GM18507 (cell line): ENCODE results near the gene CACNA2D3.

Source experiments
- DNase-seq: peaks from one replicate; pipeline ENCODE4 v3.0.0; 2011; ENCODE audit warnings: low read depth; ENCODE audit not compliant: insufficient read length; ENCODE audit errors: extremely low spot score
- FAIRE-seq: peaks from 2 replicates; lab custom pipeline; 2011; peaks lifted over from hg19 to GRCh38; lab: Jason Lieb, UNC

Gene CACNA2D3

DNA sequence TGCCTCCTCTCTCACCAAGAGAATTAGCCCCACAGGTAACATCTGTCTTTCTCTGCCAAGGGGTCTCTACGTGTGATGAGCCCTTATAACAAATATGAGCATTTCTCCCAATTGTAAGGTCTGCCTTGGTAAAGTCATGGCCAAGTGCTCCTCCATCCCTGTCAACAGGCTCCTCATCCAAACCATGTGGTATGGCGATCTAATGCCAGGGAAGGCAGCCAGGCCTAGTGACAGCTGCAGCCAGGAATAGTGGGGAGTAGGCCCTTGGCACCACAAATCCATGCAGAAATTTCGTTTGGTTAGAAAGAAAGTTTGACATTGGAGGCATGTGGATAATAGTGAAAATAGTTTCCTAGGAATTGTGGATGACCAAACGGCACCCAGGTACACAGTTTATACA, 810.3 kb downstream of the CACNA2D3 start:
- DNase-seq (no peak), FAIRE-seq (no peak)

- no peak for FAIRE-seq
- DNase-seq = no peak
Measured at GRCh38 chr3:54935869-54936268, 813.5 kb downstream of the CACNA2D3 start.

DNA sequence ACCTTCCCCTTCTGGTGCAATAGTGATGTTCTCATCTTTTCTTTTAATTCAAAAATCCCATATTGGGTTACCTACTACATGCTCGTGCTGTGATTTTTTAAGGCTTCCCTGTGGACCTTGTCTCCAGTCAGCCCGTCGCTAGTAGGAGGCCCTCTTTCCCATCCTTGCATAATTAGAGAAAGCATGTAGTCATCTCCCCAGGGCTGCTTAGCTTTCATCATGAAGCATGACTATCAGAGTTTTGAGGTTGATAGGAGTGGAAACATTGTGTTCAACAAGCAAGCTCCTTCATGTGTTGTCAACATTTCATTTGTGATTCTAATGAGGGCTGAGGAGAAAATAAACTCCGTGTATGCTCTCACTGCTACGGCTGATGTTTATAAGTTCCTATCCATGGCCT, 814.2 kb downstream of the CACNA2D3 start:
- DNase-seq = no peak
- no peak for FAIRE-seq

GRCh38 chr3:54939557-54940300, 817.4 kb downstream of the CACNA2D3 start:
- FAIRE-seq = no peak

GRCh38 chr3:54940971-54941370, 818.6 kb downstream of the CACNA2D3 start:
- DNase-seq = no peak
- no peak for FAIRE-seq

More at GRCh38 chr3:54939557-54940300, 817.4 kb downstream of the CACNA2D3 start:
- no peak for DNase-seq

DNA sequence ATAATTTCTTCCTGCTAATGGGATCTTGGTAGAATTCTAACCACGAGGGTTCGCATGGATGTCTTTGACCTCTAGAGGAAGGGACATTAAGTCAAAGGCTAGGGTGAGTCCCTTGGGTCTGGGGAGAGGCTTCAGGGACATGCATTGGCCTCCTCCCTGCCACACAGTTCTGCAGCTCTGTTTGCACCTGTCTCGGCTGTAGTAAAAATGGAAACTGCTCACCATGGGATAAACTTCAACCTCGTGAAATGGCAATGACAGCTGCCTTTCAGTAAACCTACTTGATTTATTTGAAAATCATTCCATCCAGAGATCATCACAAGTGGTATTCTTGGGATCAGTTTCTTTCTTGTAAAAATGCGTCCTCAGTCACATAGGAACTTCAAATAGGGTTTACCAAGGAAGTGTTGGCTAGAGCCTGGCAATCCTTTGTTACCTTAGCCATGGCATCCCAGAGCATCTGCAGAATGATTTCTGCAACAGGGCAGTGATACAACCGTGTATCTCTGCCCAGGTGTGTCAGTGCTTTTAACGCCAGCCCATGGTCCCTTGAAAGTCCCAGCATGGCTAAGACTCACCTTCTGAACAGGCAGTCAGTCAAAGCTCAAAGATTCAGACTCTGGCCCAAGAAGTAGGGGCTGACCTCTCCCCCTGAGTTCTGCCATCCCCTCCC, 819.5 kb downstream of the CACNA2D3 start:
- FAIRE-seq (no peak), DNase-seq (no peak)

DNA sequence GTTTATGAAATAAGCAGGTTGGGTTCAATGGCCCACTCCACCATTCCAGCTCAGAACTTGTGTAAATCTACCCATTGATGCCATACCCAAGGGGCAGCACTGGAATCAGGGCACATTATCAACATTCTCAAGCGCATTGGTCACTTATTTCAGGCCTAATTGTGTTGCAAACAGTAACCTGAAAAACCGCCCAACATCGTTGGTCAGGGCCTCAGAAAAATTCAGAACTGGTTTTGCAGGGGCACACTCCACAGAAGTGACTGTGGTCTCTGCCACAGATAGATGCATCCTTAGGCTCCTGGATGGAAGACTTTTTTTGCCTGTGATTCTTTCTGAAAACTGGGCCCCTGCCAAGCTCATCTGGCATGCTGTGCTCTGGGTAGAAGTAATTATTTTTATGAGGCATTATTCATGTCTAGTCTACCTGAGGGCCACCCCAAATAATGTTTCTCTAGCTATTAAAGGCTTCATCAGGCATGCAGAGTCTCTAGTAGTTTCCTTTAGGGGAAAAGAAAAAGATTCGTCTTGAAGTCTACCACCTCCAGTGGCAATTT, 827.2 kb downstream of the CACNA2D3 start:
- no peak for DNase-seq
- FAIRE-seq = no peak

GRCh38 chr3:54950391-54951003, 828.1 kb downstream of the CACNA2D3 start:
- no peak for DNase-seq
- FAIRE-seq = no peak

DNA sequence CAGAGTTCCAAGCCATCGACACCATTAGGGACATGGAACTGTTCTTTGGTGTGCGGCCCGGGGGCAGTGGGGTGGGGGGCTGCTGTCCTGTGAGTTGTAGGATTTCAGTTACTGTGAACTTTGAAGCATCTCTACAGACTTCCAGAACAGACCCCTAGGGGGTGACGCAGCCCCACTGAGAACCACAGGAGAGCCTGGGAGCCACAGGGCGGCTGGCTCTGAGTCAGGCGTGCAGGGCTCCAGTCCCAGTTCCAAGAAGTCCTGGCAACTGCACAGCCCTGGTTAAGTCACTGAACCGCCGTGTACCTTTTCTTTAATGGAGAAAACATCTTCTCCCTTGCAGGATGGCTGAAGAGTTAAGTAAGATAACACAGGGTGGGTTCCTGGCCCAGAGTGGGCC, 829.1 kb downstream of the CACNA2D3 start:
- FAIRE-seq (no peak), DNase-seq (no peak)

- no peak for DNase-seq
- FAIRE-seq = no peak
Measured at GRCh38 chr3:54954022-54954421, 831.7 kb downstream of the CACNA2D3 start.

DNA sequence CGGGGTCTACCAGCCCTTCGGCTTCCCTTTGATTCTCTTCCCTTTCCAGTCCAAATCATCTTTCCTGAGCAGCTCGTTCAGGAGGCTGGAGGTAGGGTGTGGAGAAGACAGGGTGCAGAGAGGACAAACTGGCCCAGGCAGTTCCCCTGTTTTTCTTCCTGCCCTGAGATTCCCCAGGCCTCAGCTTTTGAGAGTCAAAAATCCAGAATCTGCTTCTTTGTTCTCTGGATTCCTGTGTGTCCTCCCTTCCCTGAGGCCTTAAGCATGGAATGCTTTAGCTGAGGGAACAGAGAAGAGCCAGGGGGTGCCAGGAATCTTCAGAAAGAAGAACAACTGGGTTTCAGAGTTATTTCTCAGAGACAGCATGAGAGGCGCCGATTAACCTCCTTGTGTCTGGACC, 832.2 kb downstream of the CACNA2D3 start:
- FAIRE-seq = no peak

GRCh38 chr3:54955496-54955895, 833.1 kb downstream of the CACNA2D3 start:
- FAIRE-seq = no peak
- no peak for DNase-seq

More for the DNA sequence above, 832.2 kb downstream of the CACNA2D3 start:
- DNase-seq = no peak

GRCh38 chr3:54955941-54956340, 833.6 kb downstream of the CACNA2D3 start:
- DNase-seq (no peak), FAIRE-seq (no peak)

GRCh38 chr3:54957711-54958110, 835.4 kb downstream of the CACNA2D3 start:
- FAIRE-seq = no peak
- no peak for DNase-seq

- FAIRE-seq = no peak
Measured at GRCh38 chr3:54960082-54960481, 837.7 kb downstream of the CACNA2D3 start.

GRCh38 chr3:54960701-54961100, 838.3 kb downstream of the CACNA2D3 start:
- DNase-seq (no peak), FAIRE-seq (no peak)

More at GRCh38 chr3:54960082-54960481, 837.7 kb downstream of the CACNA2D3 start:
- no peak for DNase-seq

- DNase-seq (no peak), FAIRE-seq (no peak)
Measured at GRCh38 chr3:54962200-54962599, 839.8 kb downstream of the CACNA2D3 start.

- DNase-seq = no peak
- no peak for FAIRE-seq
Measured at GRCh38 chr3:54963641-54964040, 841.3 kb downstream of the CACNA2D3 start.

DNA sequence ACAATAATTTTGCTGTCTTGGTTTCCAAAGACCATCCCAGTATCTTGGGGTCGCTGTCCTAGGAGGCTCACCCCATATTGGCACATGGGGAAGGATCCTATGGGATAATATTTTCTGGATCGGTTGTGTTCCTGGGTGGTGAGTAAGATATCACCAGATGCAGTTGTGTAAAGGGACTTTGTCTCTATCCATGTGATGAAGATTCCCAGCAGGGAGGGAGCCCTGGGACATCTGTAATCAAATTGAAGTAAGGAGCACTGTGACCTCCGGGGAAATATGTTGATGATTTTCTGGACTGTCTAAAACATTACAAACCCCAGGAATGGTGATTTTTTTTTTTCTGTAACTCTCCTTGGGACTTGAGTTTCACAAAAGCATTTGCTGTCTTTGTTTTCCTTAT, 841.7 kb downstream of the CACNA2D3 start:
- no peak for FAIRE-seq
- DNase-seq = no peak

DNA sequence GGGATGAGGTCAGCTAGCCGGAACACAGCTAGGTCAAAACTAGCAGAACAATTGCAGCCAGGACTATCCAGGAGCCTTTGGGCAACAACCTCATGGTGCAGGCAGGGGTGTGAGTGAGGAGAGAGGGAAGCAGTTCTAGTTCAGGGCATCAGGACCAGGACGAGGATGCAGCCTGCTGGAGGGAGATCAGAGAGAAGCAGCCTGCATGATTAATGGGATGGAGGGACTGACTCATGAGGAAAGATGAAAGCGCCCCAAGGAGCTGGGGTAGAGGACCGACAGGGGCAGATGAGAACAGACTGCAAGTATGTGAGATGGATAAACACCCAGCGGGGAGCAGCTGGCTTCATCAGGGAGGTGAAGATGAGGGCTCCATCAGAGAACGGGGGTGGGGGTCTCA, 843.4 kb downstream of the CACNA2D3 start:
- DNase-seq = no peak
- no peak for FAIRE-seq
